WTC11 (cell line): Measurements from ENCODE around the gene CDKN2AIPNL. TPM values are rescaled to one million over a fixed set of nuclear protein-coding genes. Genes with fewer than 3 reads are reported as not detected.

Experiments
- ATAC-seq: fragments of 200-7000 bp; cut with Tn5 transposase; 2 replicates; pipeline ENCODE4 v1.10.0; 2021; ENCODE audit warnings: mild to moderate bottlenecking, moderate library complexity
- CTCF ChIA-PET: fragments of 300-600 bp; sonication (Branson Sonifier 250); formaldehyde crosslinking; loops from one replicate; lab custom pipeline; 2021; ENCODE audit warnings: antibody characterized with exemption; lab: Charles Lee
- POLR2A ChIA-PET: fragments of 350-600 bp; sonication (Branson Sonifier 250); formaldehyde crosslinking; loops from one replicate; lab custom pipeline; 2021; ENCODE audit warnings: antibody characterized with exemption; lab: Charles Lee
- DNase-seq: peaks from one replicate; pipeline ENCODE4 v3.0.0; 2021; ENCODE audit warnings: low spot score
- H3K27ac Mint-ChIP-seq: 2 replicates; pipeline ENCODE4 v1.8.0; 2021; ENCODE audit warnings: mixed read lengths
- H3K27me3 Mint-ChIP-seq: 2 replicates; pipeline ENCODE4 v1.8.0; 2021; ENCODE audit warnings: low read depth, mild to moderate bottlenecking, moderate library complexity, mixed read lengths
- H3K36me3 Mint-ChIP-seq: 2 replicates; pipeline ENCODE4 v1.8.0; 2021; ENCODE audit warnings: mixed read lengths
- H3K4me1 Mint-ChIP-seq: 2 replicates; pipeline ENCODE4 v1.8.0; 2022; ENCODE audit warnings: mixed read lengths
- H3K4me3 Mint-ChIP-seq: 2 replicates; pipeline ENCODE4 v1.8.0; 2021; ENCODE audit warnings: mild to moderate bottlenecking, moderate library complexity, mixed read lengths
- H3K9me3 Mint-ChIP-seq: 2 replicates; pipeline ENCODE4 v1.8.0; 2021; ENCODE audit warnings: mixed read lengths
- ATF2 ChIP-seq: sonication (generic); formaldehyde crosslinking; IDR thresholded peaks from 2 replicates; pipeline ENCODE4 v1.8.1; 2022; ENCODE audit warnings: low read depth, missing genetic modification reagents, borderline replicate concordance
- CBFB ChIP-seq: sonication (generic); formaldehyde crosslinking; IDR thresholded peaks from 2 replicates; pipeline ENCODE4 v1.8.1; 2022; ENCODE audit warnings: mild to moderate bottlenecking, low read depth, missing genetic modification reagents
- CREB1 ChIP-seq: sonication (generic); formaldehyde crosslinking; IDR thresholded peaks from 2 replicates; pipeline ENCODE4 v1.8.0; 2023; ENCODE audit warnings: mild to moderate bottlenecking, missing genetic modification reagents
- E2F4 ChIP-seq: sonication (generic); formaldehyde crosslinking; IDR thresholded peaks from 2 replicates; pipeline ENCODE4 v1.8.1; 2022; ENCODE audit warnings: low read depth, mild to moderate bottlenecking, moderate library complexity, missing genetic modification reagents, borderline replicate concordance
- FOXK1 ChIP-seq: sonication (generic); formaldehyde crosslinking; IDR thresholded peaks from 2 replicates; pipeline ENCODE4 v1.8.0; 2022; ENCODE audit warnings: mild to moderate bottlenecking, moderate library complexity, missing genetic modification reagents
- GABPB1 ChIP-seq: sonication (generic); formaldehyde crosslinking; IDR thresholded peaks from 2 replicates; pipeline ENCODE4 v1.8.1; 2023; ENCODE audit warnings: mild to moderate bottlenecking, missing genetic modification reagents
- MXD4 ChIP-seq: fragments of 250-450 bp; sonication (Bioruptor Pico); IDR thresholded peaks from 2 replicates; pipeline ENCODE4 v1.8.0; 2021; ENCODE audit warnings: mild to moderate bottlenecking, moderate library complexity, borderline replicate concordance
- TEAD1 ChIP-seq: sonication (generic); formaldehyde crosslinking; IDR thresholded peaks from 2 replicates; pipeline ENCODE4 v1.8.0; 2022; ENCODE audit warnings: mild to moderate bottlenecking, missing genetic modification reagents
- USF2 ChIP-seq: sonication (generic); formaldehyde crosslinking; IDR thresholded peaks from 2 replicates; pipeline ENCODE4 v1.8.1; 2023; ENCODE audit warnings: mild to moderate bottlenecking, missing genetic modification reagents, moderate library complexity
- ZBTB21 ChIP-seq: sonication (generic); formaldehyde crosslinking; IDR thresholded peaks from 2 replicates; pipeline ENCODE4 v1.8.1; 2023; ENCODE audit warnings: mild to moderate bottlenecking, missing genetic modification reagents, borderline replicate concordance
- ZNF232 ChIP-seq: sonication (generic); formaldehyde crosslinking; IDR thresholded peaks from 2 replicates; pipeline ENCODE4 v1.8.0; 2022; ENCODE audit warnings: mild to moderate bottlenecking, missing genetic modification reagents
- ZNF263 ChIP-seq: sonication (generic); formaldehyde crosslinking; IDR thresholded peaks from 2 replicates; pipeline ENCODE4 v1.8.1; 2022; ENCODE audit warnings: low read depth, mild to moderate bottlenecking, moderate library complexity, missing genetic modification reagents
- ZNF416 ChIP-seq: fragments of 250-450 bp; sonication (Bioruptor Pico); IDR thresholded peaks from 2 replicates; pipeline ENCODE4 v1.9.0; 2021; ENCODE audit warnings: mild to moderate bottlenecking, inconsistent platforms
- ZNF423 ChIP-seq: fragments of 250-450 bp; sonication (Bioruptor Pico); IDR thresholded peaks from 2 replicates; pipeline ENCODE4 v2.1.2; 2022; ENCODE audit warnings: mild to moderate bottlenecking, moderate library complexity
- total RNA-seq: library from RNA; stranded (reverse); gene quantifications from 3 replicates; pipeline ENCODE4 v1.2.3, GENCODE V29; 2021
- TF ChIP-seq, protein P1 (sequence below): fragments of 250-450 bp; sonication (Bioruptor Pico); IDR thresholded peaks from 2 replicates; pipeline ENCODE4 v1.9.0; 2021; ENCODE audit warnings: mild to moderate bottlenecking
- TF ChIP-seq, protein P2 (sequence below): sonication (generic); formaldehyde crosslinking; IDR thresholded peaks from 2 replicates; pipeline ENCODE4 v1.8.1; 2023; ENCODE audit warnings: mild to moderate bottlenecking, missing genetic modification reagents, borderline replicate concordance
- TF ChIP-seq, protein P3 (sequence below): sonication (generic); formaldehyde crosslinking; IDR thresholded peaks from 2 replicates; pipeline ENCODE4 v1.8.0; 2022; ENCODE audit warnings: mild to moderate bottlenecking, missing genetic modification reagents
- TF ChIP-seq, protein P4 (sequence below): sonication (generic); formaldehyde crosslinking; IDR thresholded peaks from 2 replicates; pipeline ENCODE4 v1.8.0; 2022; ENCODE audit warnings: mild to moderate bottlenecking, missing genetic modification reagents
- TF ChIP-seq, protein P5 (sequence below): sonication (generic); formaldehyde crosslinking; IDR thresholded peaks from 2 replicates; pipeline ENCODE4 v1.8.0; 2023; ENCODE audit warnings: mild to moderate bottlenecking, missing genetic modification reagents

The CDKN2AIPNL gene
- total RNA-seq, 1 experiment from 2014 or later, result 54.3 TPM

GRCh38 chr5:134411546-134412266, at the start of gene CDKN2AIPNL (continued):
- TF ChIP-seq FOXK1 (CRISPR knock-in tag) (peak; percentile 95), TEAD1 (peak; percentile 81), GABPB1 (CRISPR knock-in tag) (peak; percentile 87), ZNF232 (CRISPR knock-in tag) (peak; percentile 91; the same call in 1 of the 2 replicates), USF2 (CRISPR knock-in tag) (peak; percentile 57; the same call in 1 of the 2 replicates), ATF2 (CRISPR knock-in tag) (no peak), ZNF416 (CRISPR knock-in tag) (0 out of 2 replicates have a peak, but pooled peaks have one; percentile 46), CREB1 (CRISPR knock-in tag) (0 out of 2 replicates have a peak, but pooled peaks have one; percentile 47), ZNF423 (no peak), ZBTB21 (CRISPR knock-in tag) (peak; percentile 75; the same call in 1 of the 2 replicates), E2F4 (CRISPR knock-in tag) (no peak), ZNF263 (no peak)
- TF ChIP-seq, protein P1, sequence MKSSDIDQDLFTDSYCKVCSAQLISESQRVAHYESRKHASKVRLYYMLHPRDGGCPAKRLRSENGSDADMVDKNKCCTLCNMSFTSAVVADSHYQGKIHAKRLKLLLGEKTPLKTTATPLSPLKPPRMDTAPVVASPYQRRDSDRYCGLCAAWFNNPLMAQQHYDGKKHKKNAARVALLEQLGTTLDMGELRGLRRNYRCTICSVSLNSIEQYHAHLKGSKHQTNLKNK (CRISPR knock-in tag), result no peak
- TF ChIP-seq, protein P2, sequence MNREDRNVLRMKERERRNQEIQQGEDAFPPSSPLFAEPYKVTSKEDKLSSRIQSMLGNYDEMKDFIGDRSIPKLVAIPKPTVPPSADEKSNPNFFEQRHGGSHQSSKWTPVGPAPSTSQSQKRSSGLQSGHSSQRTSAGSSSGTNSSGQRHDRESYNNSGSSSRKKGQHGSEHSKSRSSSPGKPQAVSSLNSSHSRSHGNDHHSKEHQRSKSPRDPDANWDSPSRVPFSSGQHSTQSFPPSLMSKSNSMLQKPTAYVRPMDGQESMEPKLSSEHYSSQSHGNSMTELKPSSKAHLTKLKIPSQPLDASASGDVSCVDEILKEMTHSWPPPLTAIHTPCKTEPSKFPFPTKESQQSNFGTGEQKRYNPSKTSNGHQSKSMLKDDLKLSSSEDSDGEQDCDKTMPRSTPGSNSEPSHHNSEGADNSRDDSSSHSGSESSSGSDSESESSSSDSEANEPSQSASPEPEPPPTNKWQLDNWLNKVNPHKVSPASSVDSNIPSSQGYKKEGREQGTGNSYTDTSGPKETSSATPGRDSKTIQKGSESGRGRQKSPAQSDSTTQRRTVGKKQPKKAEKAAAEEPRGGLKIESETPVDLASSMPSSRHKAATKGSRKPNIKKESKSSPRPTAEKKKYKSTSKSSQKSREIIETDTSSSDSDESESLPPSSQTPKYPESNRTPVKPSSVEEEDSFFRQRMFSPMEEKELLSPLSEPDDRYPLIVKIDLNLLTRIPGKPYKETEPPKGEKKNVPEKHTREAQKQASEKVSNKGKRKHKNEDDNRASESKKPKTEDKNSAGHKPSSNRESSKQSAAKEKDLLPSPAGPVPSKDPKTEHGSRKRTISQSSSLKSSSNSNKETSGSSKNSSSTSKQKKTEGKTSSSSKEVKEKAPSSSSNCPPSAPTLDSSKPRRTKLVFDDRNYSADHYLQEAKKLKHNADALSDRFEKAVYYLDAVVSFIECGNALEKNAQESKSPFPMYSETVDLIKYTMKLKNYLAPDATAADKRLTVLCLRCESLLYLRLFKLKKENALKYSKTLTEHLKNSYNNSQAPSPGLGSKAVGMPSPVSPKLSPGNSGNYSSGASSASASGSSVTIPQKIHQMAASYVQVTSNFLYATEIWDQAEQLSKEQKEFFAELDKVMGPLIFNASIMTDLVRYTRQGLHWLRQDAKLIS (CRISPR knock-in tag), result peak; percentile 91; the same call in 1 of the 2 replicates
- TF ChIP-seq, protein P3, sequence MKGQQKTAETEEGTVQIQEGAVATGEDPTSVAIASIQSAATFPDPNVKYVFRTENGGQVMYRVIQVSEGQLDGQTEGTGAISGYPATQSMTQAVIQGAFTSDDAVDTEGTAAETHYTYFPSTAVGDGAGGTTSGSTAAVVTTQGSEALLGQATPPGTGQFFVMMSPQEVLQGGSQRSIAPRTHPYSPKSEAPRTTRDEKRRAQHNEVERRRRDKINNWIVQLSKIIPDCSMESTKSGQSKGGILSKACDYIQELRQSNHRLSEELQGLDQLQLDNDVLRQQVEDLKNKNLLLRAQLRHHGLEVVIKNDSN, result peak; percentile 64

GRCh38 chr5:134460551-134460950, 48.9 kb upstream of the CDKN2AIPNL start:
- no peak for ATAC-seq
- Mint-ChIP-seq H3K27me3 (no peaks in the 10 kb centered on the region; the same call in 1 of the 2 replicates), H3K4me3 (no peak overlapping the region), H3K9me3 (no peaks in the 10 kb centered on the region), H3K27ac (no peak overlapping the region), H3K36me3 (no peaks in the 10 kb centered on the region), H3K4me1 (peaks cover 6% of the 10 kb centered on the region; the same call in 1 of the 2 replicates)
- ChIA-PET CTCF (interaction anchor here (1.1 to 1.5 kb wide), 2 partner anchors 49 to 51 kb away, joined by 3 to 5 read pairs; partner anchors contain the start of gene CDKN2AIPNL), POLR2A (no interaction called here)
- DNase-seq, result no peak
- TF ChIP-seq, protein P3, result no peak
- TF ChIP-seq, protein P4, sequence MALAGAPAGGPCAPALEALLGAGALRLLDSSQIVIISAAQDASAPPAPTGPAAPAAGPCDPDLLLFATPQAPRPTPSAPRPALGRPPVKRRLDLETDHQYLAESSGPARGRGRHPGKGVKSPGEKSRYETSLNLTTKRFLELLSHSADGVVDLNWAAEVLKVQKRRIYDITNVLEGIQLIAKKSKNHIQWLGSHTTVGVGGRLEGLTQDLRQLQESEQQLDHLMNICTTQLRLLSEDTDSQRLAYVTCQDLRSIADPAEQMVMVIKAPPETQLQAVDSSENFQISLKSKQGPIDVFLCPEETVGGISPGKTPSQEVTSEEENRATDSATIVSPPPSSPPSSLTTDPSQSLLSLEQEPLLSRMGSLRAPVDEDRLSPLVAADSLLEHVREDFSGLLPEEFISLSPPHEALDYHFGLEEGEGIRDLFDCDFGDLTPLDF (CRISPR knock-in tag), result no peak
- TF ChIP-seq MXD4 (CRISPR knock-in tag) (no peak), CBFB (CRISPR knock-in tag) (no peak), ZBTB21 (CRISPR knock-in tag) (no peak)
- TF ChIP-seq, protein P5, sequence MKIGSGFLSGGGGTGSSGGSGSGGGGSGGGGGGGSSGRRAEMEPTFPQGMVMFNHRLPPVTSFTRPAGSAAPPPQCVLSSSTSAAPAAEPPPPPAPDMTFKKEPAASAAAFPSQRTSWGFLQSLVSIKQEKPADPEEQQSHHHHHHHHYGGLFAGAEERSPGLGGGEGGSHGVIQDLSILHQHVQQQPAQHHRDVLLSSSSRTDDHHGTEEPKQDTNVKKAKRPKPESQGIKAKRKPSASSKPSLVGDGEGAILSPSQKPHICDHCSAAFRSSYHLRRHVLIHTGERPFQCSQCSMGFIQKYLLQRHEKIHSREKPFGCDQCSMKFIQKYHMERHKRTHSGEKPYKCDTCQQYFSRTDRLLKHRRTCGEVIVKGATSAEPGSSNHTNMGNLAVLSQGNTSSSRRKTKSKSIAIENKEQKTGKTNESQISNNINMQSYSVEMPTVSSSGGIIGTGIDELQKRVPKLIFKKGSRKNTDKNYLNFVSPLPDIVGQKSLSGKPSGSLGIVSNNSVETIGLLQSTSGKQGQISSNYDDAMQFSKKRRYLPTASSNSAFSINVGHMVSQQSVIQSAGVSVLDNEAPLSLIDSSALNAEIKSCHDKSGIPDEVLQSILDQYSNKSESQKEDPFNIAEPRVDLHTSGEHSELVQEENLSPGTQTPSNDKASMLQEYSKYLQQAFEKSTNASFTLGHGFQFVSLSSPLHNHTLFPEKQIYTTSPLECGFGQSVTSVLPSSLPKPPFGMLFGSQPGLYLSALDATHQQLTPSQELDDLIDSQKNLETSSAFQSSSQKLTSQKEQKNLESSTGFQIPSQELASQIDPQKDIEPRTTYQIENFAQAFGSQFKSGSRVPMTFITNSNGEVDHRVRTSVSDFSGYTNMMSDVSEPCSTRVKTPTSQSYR (CRISPR knock-in tag), result no peak
